ENCODE data around the gene LBHD2.
"Not testable (repeated sequence)": the region's sequence is repeated elsewhere in the genome, so short reads cannot be mapped to it uniquely, and the experiment has no call there.

Gene LBHD2

DNA sequence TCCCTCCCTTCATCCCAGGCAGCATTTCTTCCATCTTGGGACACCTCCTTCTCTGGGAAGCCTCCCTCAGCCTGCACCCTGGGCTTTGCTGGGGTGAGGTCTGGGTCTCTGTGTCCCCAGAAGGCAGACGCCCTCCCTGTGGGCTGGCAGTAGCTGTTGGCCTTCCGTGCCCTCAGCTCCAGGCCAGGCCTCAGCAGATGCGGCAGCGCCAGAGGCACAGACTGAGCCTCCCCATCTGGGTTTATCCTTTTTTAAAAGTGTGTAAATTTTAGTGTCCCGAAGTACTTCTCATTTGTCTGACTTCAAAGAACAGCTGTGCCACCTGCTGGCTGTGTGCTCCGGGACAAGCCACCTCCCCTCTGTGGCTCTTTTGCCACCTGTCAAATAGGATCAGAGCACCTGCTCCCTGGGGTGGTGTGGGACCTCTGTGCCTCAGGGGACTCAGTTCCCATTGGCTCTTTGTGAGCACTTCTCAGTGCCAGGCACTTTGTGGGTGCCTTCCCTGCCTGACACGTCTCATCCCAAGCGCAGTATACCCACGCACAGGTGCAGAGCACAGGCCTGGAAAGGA lies 21.7 kb downstream of the LBHD2 start:
- no peak for DNase-seq

DNA sequence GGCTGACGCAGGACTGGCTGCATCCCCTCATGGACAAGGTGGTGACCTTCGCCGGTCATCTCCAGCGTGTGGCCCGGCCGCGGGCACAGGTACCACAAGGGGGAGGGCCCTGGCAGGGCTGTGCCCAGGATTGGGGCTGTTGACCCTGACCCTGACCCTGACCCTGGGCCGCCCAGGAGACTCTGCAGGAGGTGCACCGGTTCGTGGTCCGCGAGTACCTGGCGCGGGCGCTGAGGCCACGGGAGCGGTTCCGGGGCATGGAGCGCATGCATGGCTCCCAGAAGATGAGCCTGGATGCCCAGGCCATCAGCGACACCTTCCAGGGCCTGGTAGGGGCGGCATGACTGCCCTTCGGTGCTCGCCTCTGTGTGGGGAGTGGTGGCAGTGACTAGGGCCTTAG lies 23.4 kb downstream of the LBHD2 start:
- DNase-seq = no peak

GRCh38 chr14:103107941-103108748 lies 24.1 kb downstream of the LBHD2 start:
- no peak for DNase-seq

- DNase-seq = no peak
These were observed 24.8 kb downstream of the LBHD2 start for GRCh38 chr14:103108749-103109207.

- DNase-seq = no peak
These were observed 25.8 kb downstream of the LBHD2 start for GRCh38 chr14:103109535-103110441.

DNA sequence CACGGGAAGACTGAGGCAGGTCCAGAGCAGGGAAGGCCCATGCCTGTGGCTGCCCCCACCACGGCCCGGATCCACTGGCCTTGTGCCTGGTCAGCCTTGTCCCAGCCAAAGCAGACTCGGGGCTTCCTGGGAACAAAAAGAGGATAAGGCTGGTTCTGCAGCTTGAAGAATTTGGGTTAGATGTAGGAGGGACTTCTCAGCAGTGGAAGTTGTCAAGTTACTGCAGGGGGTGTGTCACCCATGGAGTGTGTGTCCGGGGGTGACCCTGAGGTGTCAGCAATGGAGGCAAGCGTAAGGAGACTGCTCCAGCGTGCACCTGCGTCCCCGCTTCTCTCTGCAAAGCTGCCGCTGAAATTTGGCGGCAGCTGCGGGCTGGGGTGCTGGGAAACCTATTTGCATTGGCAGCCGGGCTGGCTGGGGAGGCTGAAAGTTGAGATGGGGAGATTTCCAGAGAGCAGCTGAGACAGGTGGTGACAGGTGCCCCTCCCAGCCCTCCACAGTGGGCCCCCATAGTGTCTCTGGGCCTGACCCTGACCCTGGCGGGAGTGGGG lies 26.7 kb downstream of the LBHD2 start:
- no peak for DNase-seq

DNA sequence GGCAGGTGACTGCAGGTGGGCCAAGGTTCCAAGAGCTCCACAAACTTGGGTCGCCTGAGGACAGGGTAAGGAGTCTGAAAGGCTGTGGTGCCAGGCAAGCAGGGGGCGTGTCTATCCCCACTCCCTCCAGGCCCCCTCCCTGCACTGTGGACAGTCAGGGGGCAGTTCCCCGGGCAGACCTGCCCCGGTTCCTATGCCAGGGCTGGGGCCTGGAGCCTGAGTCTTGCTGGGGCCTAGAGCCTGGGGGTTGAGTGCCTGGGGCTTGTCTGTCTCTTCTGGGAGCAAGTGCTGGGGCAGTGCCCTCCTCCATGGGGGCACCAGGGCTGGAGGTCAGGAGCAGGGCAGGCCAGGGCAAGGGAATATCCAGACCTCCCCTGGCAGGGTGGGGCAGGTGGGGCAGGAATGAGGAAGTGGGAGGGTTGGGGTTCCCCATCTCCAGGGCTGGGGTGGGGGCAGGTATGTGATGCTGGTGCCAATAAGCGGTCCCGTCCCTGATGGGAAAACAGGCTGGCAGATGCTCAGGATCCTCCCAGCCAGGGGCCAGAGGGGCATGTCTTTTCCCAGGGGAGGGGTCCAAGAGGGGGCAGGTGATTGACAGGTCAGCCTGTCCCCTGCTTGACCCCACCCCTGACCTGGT lies 27.3 kb downstream of the LBHD2 start:
- no peak for DNase-seq

DNA sequence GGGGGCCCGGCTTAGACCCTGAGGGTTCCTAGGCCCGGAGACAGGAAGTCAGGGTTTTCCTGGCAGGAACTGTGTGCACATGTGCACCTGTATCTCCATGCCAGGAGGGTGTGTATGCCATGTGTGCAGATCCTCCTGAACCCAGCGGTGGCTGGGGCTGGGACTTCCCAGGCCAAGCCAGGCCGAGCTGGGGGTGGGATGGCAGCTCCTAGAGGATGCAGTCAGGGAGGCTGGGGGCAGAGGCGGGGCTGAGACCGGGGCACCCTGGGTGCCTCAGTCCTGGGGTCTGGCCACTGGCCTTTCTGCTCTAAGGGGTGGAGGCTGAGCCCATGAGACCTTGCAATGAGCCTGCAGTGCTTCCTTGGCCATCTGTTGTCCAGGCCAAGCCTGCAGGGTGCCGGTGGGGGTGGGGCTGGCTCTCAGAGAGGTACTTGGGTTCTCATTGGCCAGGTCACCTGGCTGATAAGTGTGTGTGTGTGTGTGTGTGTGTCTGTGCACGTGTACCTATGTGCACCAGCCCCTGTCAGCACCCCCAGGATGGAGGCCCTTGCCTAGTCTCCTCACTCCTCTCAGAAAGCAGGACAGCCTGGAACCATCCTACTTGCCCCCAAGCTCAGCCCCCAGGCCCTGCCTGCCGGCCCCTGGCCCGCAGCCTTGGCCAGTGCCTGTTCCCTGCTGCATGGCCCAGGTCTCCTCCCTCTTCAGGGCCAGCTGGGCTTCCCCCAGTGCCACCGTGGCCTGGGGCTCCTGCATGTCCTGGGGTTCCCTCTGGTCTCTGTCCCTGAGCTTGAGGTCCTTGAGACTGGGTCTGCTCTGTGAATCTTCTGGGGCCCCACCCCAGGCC lies 28.6 kb downstream of the LBHD2 start:
- DNase-seq = no peak

DNA sequence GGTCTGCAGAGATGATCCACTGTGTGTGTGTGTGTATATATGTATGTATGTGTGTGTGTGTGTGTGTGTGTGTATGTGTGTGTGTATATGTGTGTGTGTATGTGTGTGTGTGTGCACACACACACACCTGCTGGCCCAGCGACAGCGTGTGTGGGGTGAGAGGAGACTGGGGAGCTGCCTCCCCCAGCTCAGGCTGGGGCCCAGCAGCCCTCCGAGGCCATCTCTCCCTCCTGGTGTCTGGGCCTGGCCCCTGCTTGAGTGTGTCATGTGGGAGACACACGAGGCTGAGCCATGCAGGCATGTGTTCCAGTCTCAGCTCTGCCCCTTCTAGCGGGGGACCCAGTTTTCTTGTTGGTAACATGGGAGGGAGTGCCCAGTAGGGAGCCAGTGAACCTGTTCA lies 29.3 kb downstream of the LBHD2 start:
- DNase-seq = no peak

GRCh38 chr14:103113774-103114173 lies 29.8 kb downstream of the LBHD2 start:
- no peak for DNase-seq

DNA sequence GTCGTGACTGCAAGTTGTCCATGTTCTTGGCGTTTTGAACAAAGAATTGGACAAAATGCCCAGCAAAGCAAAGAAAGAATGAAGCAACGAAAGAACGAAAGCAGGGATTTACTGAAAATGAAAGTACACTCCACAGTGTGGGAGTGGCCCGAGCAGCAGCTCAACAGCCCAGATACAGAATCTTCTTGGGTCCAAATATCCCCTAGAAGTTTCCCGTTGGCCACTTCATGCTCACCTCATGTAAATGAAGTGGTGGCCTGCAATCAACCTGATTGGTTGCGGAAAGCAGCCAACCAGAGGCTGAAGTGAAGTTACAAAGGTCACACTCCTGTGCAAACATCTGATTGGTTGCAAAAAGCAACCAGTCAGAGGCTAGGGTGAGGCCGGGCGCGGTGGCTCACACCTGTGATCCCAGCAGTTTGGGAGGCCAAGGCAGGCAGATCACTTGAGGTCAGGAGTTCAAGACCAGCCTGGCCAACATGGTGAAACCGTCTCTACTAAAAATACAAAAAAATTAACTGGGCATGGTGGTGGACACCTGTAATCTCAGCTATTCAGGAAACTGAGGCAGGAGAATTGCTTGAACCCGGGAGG lies 31.2 kb downstream of the LBHD2 start:
- DNase-seq = not testable (repeated sequence)

DNA sequence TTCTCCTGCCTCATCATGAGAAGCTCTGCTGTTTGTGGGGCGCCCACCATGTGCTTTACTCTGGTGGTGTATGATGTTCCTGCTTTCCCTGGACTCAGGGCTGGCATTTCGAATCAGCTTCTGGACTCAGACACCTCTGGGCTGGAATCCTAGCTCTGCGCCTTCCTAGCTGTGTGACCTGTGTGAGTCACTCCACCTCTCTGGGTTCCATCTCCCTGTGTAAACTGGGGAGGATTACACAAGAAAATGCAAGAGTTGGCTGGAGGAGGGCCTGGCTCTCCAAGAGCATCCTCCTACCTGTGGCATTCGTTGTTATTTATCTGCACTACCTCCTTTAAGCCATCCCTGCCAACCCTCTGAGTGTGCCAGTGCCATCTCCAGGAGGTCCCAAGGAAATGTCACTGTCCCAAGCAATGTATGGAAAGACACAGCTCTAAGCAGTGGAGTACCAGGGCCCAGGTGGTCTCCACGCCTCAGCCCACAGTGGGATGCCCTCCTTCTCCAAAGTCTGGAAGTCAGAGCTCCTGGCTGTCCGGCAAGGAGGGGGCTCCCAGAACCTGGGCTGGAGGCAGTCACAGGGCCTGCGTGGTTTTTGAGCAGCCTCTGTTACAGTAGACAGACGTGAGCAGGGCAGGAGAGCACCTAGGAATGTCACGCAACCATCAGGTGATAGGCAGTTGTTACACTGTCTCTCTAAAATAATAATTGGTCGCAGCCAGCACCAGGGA lies 32.0 kb downstream of the LBHD2 start:
- no peak for DNase-seq

- DNase-seq = no peak
These were observed 32.6 kb downstream of the LBHD2 start for GRCh38 chr14:103116636-103117035.

- not testable (repeated sequence) for DNase-seq
These were observed 33.5 kb downstream of the LBHD2 start for GRCh38 chr14:103117499-103117898.

DNA sequence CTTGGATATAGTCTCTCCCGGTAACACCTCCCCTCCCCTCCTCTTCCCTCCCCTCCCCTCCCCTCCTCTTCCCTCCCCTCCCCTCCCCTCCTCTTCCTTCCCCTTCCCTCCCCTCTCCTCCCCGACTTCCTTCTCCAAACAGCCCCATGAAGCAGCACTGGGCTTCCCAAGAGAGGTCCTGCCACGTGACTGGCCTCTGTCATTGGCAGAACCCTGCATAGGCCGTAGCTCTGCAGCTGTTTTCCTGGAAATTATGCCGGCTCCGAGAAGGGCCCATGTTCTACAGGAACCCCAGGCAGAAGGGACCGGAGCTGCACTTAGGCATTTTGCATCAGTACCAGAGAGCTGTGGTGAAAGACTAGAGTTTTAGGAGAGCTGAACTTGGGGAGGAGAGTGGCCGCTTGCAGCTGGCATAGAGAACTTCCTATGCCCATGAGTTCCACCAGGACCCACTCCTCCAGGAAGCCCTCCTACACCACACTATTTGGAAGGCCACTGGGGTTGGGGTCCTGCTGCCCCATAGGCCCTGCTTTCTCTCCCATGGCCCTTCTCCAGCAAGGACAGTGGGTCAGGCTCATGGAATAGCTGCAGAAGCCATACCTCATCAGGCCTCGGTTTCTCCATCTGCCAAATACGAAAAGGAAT lies 34.1 kb downstream of the LBHD2 start:
- DNase-seq = peak in 1 of 2 donors; percentile 27

DNA sequence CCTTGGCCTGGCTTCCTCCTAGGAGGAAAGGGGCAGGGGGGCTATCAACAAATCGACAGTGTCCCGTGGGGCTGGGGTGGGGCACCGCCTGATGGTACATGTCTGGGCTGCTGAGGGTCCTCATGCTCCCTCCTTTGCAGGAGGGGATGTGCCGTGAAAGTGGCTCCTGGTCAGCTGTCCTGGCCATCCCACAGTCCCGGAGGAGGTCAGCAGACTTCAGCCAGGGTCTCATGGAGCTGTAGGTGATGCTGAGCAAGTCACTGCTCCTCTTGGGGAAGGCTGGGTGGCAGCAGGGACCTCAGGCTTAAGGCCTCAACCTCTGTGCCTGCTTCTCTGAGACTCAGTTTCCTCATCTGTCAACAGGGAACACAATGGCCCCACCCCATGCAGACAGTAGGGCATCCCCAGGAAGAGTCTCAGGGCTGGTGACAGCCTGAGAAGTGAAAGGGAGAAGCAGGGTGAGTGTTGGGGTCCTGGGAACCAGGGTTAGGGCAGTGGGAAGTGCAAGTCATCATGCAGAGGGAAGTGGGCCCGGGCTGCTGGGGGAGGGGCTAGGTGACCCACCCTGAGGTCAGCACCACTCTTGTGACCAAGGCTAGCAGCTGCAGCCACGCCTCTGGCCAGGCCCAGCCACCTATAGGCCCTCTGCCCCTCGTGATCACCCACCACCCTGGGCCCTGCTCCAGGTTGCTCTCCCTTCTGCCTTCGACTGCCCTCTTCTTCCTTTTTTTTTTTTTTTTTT lies 34.8 kb downstream of the LBHD2 start:
- no peak for DNase-seq

DNA sequence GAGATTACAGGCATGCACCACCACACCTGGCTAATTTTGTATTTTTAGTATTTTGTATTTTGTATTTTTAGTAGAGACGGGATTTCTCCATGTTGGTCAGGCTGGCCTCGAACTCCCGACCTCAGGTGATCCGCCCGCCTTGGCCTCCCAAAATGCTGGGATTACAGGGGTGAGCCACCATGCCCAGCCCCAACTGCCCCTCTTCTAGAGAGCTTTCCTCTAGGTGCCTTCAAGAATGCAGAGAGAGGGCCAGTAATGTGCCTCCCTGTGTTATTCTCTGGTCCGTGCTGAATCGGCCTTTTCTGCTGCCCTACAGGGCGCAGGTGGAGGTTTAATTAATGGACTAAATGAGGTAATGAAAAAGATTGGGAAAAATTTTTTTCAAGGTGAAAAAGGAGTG lies 35.5 kb downstream of the LBHD2 start:
- DNase-seq = not testable (repeated sequence)

DNA sequence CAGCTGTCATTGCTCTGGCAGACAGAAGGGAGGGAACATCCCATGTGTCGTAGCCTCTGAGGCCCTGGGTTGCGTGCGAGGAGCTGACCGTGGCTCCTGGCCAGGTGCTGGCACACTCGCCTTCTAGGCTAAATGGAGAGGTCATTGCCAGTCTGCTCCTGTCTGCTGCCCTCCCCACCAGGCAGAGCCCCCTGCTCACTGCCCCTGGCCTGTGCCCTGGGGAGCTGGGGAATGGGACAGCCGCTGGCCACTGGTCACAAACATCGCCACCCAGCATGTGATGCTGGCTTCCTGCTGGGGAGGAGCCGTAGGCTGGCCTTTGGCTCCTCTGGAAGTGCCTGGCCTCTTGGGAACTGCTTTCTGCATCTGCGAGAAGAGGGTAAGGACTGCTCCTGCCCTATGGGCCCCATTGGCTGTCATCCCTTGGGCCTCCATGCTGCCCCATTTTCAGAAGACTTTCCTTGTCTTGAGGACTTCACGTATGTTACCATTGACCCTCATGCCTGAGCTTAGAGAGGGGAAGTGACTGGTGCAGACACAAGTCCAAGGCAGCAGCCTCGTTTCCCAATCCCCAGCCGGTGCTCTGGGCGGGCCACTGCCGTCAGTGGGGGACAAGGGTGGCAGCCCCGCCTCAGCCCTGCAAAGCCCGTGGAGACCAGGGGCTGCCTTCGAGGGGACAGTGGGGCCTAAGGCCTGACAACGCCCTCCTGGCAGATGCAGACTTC lies 37.3 kb downstream of the LBHD2 start:
- peak in 1 of 2 donors; percentile 33 for DNase-seq

Measured in hippocampal formation (tissue), 2 donors.